ENCODE data around the gene MYO15B.
"Not testable (repeated sequence)": the region's sequence is repeated elsewhere in the genome, so short reads cannot be mapped to it uniquely, and the experiment has no call there.

Gene MYO15B

GRCh38 chr17:75624714-75625345, 37.2 kb downstream of the MYO15B start:
- DNase-seq (ENCODE audit: low read depth in 2 of 2) = no peak

- DNase-seq (ENCODE audit: low read depth in 2 of 2) = no peak
Measured at GRCh38 chr17:75625813-75626486, 38.4 kb downstream of the MYO15B start.

- DNase-seq (ENCODE audit: low read depth in 2 of 2) = no peak
Measured at GRCh38 chr17:75626496-75627038, 39.0 kb downstream of the MYO15B start.

GRCh38 chr17:75627094-75627493, 39.5 kb downstream of the MYO15B start:
- no peak for DNase-seq (ENCODE audit: low read depth in 2 of 2)

GRCh38 chr17:75628425-75628824, 40.8 kb downstream of the MYO15B start:
- DNase-seq (ENCODE audit: low read depth in 2 of 2) = no peak

GRCh38 chr17:75629157-75629556, 41.6 kb downstream of the MYO15B start:
- no peak for DNase-seq (ENCODE audit: low read depth in 2 of 2)

GRCh38 chr17:75630071-75630917, 42.7 kb downstream of the MYO15B start:
- no peak for DNase-seq (ENCODE audit: low read depth in 2 of 2)

GRCh38 chr17:75631353-75631752, 43.8 kb downstream of the MYO15B start:
- no peak for DNase-seq (ENCODE audit: low read depth in 2 of 2)

GRCh38 chr17:75632428-75632827, 44.8 kb downstream of the MYO15B start:
- no peak for DNase-seq (ENCODE audit: low read depth in 2 of 2)

GRCh38 chr17:75632863-75633485, 45.4 kb downstream of the MYO15B start, which contains the start of gene SMIM5:
TSS of gene SMIM5 (plus strand) at chr17:75633434. CDS start at chr17:75640202, 6,768 bp downstream.
- peak; percentile 63 to 65 for DNase-seq (ENCODE audit: low read depth in 2 of 2)

- no peak for DNase-seq (ENCODE audit: low read depth in 2 of 2)
Measured at GRCh38 chr17:75633486-75634375, 46.1 kb downstream of the MYO15B start.

- DNase-seq (ENCODE audit: low read depth in 2 of 2) = no peak
Measured at GRCh38 chr17:75634376-75634740, 46.8 kb downstream of the MYO15B start.

GRCh38 chr17:75634754-75635609, 47.4 kb downstream of the MYO15B start:
- DNase-seq (ENCODE audit: low read depth in 2 of 2) = no peak

GRCh38 chr17:75635610-75636202, 48.1 kb downstream of the MYO15B start:
- DNase-seq (ENCODE audit: low read depth in 2 of 2) = no peak

- no peak for DNase-seq (ENCODE audit: low read depth in 2 of 2)
Measured at GRCh38 chr17:75636381-75637142, 49.0 kb downstream of the MYO15B start.

- DNase-seq (ENCODE audit: low read depth in 2 of 2) = no peak
Measured at GRCh38 chr17:75637143-75637538, 49.5 kb downstream of the MYO15B start.

GRCh38 chr17:75637551-75637950, 50.0 kb downstream of the MYO15B start:
- no peak for DNase-seq (ENCODE audit: low read depth in 2 of 2)

- not testable (repeated sequence) for DNase-seq (ENCODE audit: low read depth in 2 of 2)
Measured at GRCh38 chr17:75638039-75638438, 50.4 kb downstream of the MYO15B start.

GRCh38 chr17:75638893-75639292, 51.3 kb downstream of the MYO15B start:
- DNase-seq (ENCODE audit: low read depth in 2 of 2) = no peak
